B cell (primary cell): ENCODE measurements around the gene RIT2.

Source experiments
- EZH2 ChIP-seq: IDR thresholded peaks from 2 replicates; pipeline ENCODE4 v1.6.1; 2012; ENCODE audit warnings: borderline replicate concordance, low read depth, mild to moderate bottlenecking, moderate library complexity, low read length; ENCODE audit not compliant: insufficient read depth, poor library complexity, severe bottlenecking
- TF ChIP-seq, protein P1 (sequence below): fragments of 200-600 bp; IDR thresholded peaks from one replicate; pipeline ENCODE4 v1.8.0; 2022; ENCODE audit warnings: antibody characterized with exemption, mild to moderate bottlenecking

GRCh38 chr18:42914476-42914875 lies 201.0 kb downstream of the RIT2 start:
- TF ChIP-seq, protein P1, sequence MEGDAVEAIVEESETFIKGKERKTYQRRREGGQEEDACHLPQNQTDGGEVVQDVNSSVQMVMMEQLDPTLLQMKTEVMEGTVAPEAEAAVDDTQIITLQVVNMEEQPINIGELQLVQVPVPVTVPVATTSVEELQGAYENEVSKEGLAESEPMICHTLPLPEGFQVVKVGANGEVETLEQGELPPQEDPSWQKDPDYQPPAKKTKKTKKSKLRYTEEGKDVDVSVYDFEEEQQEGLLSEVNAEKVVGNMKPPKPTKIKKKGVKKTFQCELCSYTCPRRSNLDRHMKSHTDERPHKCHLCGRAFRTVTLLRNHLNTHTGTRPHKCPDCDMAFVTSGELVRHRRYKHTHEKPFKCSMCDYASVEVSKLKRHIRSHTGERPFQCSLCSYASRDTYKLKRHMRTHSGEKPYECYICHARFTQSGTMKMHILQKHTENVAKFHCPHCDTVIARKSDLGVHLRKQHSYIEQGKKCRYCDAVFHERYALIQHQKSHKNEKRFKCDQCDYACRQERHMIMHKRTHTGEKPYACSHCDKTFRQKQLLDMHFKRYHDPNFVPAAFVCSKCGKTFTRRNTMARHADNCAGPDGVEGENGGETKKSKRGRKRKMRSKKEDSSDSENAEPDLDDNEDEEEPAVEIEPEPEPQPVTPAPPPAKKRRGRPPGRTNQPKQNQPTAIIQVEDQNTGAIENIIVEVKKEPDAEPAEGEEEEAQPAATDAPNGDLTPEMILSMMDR: no peak
- TF ChIP-seq EZH2: no peak
